NT2/D1 (cell line): ENCODE measurements around the gene GAS2L1.

ENCODE experiments used
- SUZ12 ChIP-seq: IDR thresholded peaks from 2 replicates; pipeline ENCODE4 v1.6.1; 2011; ENCODE audit not compliant: insufficient read length, insufficient read depth; ENCODE audit errors: extremely low read depth
- YY1 ChIP-seq: IDR thresholded peaks from 2 replicates; pipeline ENCODE4 v1.6.1; 2011; ENCODE audit not compliant: insufficient read length, insufficient read depth
- ZNF274 ChIP-seq: IDR thresholded peaks from 2 replicates; pipeline ENCODE4 v1.6.1; 2011; ENCODE audit warnings: mild to moderate bottlenecking, low read depth, low read length

DNA sequence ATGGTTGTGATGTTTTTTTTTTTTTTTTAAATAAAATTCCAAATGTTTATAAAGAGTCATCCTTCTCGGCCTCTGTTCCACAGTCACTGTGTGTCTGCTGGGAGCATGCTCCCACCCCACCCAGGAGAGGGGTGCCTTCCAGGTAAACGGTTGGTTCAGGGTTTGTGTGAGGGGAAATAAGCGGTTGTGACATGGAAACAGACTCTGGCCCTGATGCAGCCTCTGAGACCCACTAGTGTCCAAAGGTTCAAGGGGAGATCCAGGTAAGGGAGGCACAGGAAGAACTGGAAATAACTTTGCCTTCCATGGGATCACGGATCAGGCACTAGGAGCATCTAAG, 6.0 kb upstream of the GAS2L1 start:
- TF ChIP-seq YY1 (no peak), SUZ12 (no peak), ZNF274 (no peak)
